ENCODE data around the gene CSTPP1. TPM values are rescaled to one million over a fixed set of nuclear protein-coding genes. Genes with fewer than 3 reads are reported as not detected.

The CSTPP1 gene
- total and polyA plus RNA-seq, 2 of the 4 experiments (the other 2 are of a cell fraction), result 22.0 to 35.7 TPM

- no TSS peak for BruUV-seq (replicated peaks)
- POLR2A ChIA-PET (ENCODE audit: unreplicated experiment), result no interaction called here
- no peaks in the 10 kb centered on the region for H3K27me3 ChIP-seq (ENCODE audit: control insufficient read depth, insufficient read depth, low read length)
- no peak overlapping the region for H4K8ac ChIP-seq (ENCODE audit: low read depth in 2 of 2, low read length in 2 of 2)
- no peak overlapping the region for H3K14ac ChIP-seq (replicated peaks; ENCODE audit: low read depth, low read length)
- DNase-seq, result no peak
- H3K9me3 ChIP-seq (ENCODE audit: control insufficient read depth, insufficient read depth, low read length), result no peaks in the 10 kb centered on the region
- H4K5ac ChIP-seq (ENCODE audit: low read depth, low read length), result no peak overlapping the region
- TF ChIP-seq CHD1 (IDR thresholded peaks at IDR 0.05; ENCODE audit: low read depth, low read length), result no peak
- no peak overlapping the region for H3K23ac ChIP-seq (ENCODE audit: low read depth, low read length)
- ATAC-seq (ENCODE audit: low read depth), result no peak
- no peak overlapping the region for H2BK5ac ChIP-seq (ENCODE audit: low read depth, low read length, poor library complexity, severe bottlenecking)
- no peak overlapping the region for H3K4me2 ChIP-seq (ENCODE audit: low read depth, low read length)
- no peak overlapping the region for H2AK5ac ChIP-seq (ENCODE audit: low read depth, low read length)
- H4K20me1 ChIP-seq (ENCODE audit: insufficient read depth, low read length), result peaks cover 49% of the 10 kb centered on the region
- H3K56ac ChIP-seq (ENCODE audit: extremely low read depth, insufficient read depth, low read length), result no peak overlapping the region
- WGBS, 2 experiments (ENCODE audit: extremely low coverage in 2 of 2, insufficient read length in 1 of 2), result no CpG with 5 or more reads among the region's 16 CpGs
- no peak overlapping the region for H3K18ac ChIP-seq (ENCODE audit: low read depth, low read length)
- intact Hi-C loops (cut with micrococcal nuclease), result no loop called here
- no peaks in the 10 kb centered on the region for H3K4me1 ChIP-seq (ENCODE audit: control insufficient read depth, insufficient read depth, low read length)
- in situ Hi-C loops (cut with MboI; ENCODE audit: low sequenced_read_pairs), result no loop called here
- no peak overlapping the region for H4K91ac ChIP-seq (ENCODE audit: insufficient read depth, low read depth, low read length)
- H3K9me1 ChIP-seq (ENCODE audit: insufficient read depth, low read length), result no peaks in the 10 kb centered on the region
- no peak overlapping the region for H2AFZ ChIP-seq (replicated peaks; ENCODE audit: low read length, poor library complexity)
- no peak overlapping the region for H3K9ac ChIP-seq (ENCODE audit: low read depth, low read length)
- peaks cover 6 to 56% of the 10 kb centered on the region in 2 experiments; a peak in 3 of 4 replicates for H3K79me1 ChIP-seq (ENCODE audit: low read depth in 1 of 2, low read length in 2 of 2)
- no peak overlapping the region for H2BK120ac ChIP-seq (ENCODE audit: low read depth, low read length)
- CTCF ChIA-PET, result no interaction called here
- H2BK15ac ChIP-seq (ENCODE audit: low read depth, low read length), result no peak overlapping the region
- no peak overlapping the region for H3K27ac ChIP-seq (ENCODE audit: insufficient read depth, low read length)
- H3K4ac ChIP-seq (ENCODE audit: low read depth, low read length), result no peak overlapping the region
- H2BK20ac ChIP-seq (ENCODE audit: low read depth, low read length), result no peak overlapping the region
- dilution Hi-C loops (cut with HindIII; ENCODE audit: low sequenced_read_pairs, unreplicated experiment), result no loop called here
- H2AK9ac ChIP-seq (replicated peaks; ENCODE audit: low read depth, low read length, poor library complexity), result peak overlapping the region; percentile 78
- peaks cover 50% of the 10 kb centered on the region for H3K36me3 ChIP-seq (ENCODE audit: control insufficient read depth, insufficient read depth, low read length)
- H3K4me3 ChIP-seq (ENCODE audit: insufficient read depth, low read depth, low read length), result no peak overlapping the region
Measured at GRCh38 chr11:47165253-47165840, 228.8 kb downstream of the CSTPP1 start.
